A549 (cell line): ENCODE measurements around the gene GCK.

Experiments used
- HDAC2 ChIP-seq: fragments of 200-600 bp; sonication (generic); IDR thresholded peaks from 2 replicates; pipeline ENCODE4 v1.6.1; 2016
- POLR2A ChIP-seq: IDR thresholded peaks from 2 replicates; pipeline ENCODE4 v1.6.1; 2012; ENCODE audit warnings: mild to moderate bottlenecking, low read length
- TF ChIP-seq, protein P1 (sequence below): fragments of >200 bp; sonication (Bioruptor Twin); formaldehyde crosslinking; IDR thresholded peaks from 3 replicates; pipeline ENCODE4 v1.5.1; 2016

DNA sequence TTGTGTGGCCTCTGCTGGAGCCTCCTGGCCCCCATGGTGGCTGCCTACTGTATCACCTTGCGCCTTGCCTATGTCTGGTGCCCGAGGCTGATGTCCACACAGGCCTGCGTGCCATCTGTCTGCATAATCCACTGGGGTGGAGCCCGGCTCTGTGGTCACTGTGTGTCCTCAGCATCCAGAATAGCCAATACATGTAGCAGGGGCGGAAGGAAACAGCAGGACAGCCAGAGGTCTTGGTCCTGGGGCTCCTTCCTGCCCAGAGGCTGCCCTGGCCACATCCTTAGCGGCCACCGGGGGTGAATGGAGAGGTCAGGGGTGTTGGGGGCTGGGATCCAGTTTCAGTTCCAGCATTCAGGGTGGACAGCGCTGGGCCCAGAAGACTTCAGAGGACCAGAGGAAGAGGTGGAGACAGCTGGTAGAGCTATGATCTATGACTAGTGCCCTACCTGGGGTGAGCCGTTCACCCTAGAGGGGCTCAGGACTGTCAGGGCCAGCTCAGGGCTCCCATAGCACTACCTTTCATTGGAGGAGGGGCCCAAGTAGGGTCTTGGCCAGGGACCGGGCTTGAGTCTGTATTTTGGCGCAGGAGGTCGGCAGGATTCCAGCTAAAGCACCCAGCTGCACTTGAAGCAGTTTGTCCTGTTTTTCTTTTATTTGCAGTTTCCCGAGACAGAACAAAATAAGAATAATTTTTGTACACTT lies 27.4 kb upstream of the GCK start:
- TF ChIP-seq, protein P1, sequence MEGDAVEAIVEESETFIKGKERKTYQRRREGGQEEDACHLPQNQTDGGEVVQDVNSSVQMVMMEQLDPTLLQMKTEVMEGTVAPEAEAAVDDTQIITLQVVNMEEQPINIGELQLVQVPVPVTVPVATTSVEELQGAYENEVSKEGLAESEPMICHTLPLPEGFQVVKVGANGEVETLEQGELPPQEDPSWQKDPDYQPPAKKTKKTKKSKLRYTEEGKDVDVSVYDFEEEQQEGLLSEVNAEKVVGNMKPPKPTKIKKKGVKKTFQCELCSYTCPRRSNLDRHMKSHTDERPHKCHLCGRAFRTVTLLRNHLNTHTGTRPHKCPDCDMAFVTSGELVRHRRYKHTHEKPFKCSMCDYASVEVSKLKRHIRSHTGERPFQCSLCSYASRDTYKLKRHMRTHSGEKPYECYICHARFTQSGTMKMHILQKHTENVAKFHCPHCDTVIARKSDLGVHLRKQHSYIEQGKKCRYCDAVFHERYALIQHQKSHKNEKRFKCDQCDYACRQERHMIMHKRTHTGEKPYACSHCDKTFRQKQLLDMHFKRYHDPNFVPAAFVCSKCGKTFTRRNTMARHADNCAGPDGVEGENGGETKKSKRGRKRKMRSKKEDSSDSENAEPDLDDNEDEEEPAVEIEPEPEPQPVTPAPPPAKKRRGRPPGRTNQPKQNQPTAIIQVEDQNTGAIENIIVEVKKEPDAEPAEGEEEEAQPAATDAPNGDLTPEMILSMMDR = no peak
- TF ChIP-seq HDAC2 (no peak), POLR2A (no peak)
